Skeletal muscle tissue (tissue), 4 donors: Measurements from ENCODE around the gene CDC16. TPM values are rescaled to one million over a fixed set of nuclear protein-coding genes. Genes with fewer than 3 reads are reported as not detected.

Experiments
- H3K27ac ChIP-seq: one replicate; pipeline ENCODE4 v1.7.0; 2013; ENCODE audit warnings: mild to moderate bottlenecking, low read depth, low read length, inconsistent platforms
- H3K27me3 ChIP-seq, 3 donors: one replicate each; pipeline ENCODE4 v1.7.0; 2013; ENCODE audit warnings: low read length in 3 of 3; ENCODE audit not compliant: control insufficient read depth in 3 of 3, insufficient read depth in 3 of 3
- H3K36me3 ChIP-seq, 3 donors: one replicate each; pipeline ENCODE4 v1.7.0; 2013; ENCODE audit warnings: low read length in 3 of 3; ENCODE audit not compliant: control insufficient read depth in 3 of 3, insufficient read depth in 3 of 3
- H3K4me1 ChIP-seq, 3 donors: one replicate each; pipeline ENCODE4 v1.7.0; 2013; ENCODE audit warnings: low read length in 3 of 3, mild to moderate bottlenecking in 3 of 3; ENCODE audit not compliant: control insufficient read depth in 3 of 3, insufficient read depth in 3 of 3
- H3K4me3 ChIP-seq, 3 donors: one replicate each; pipeline ENCODE4 v1.7.0; 2013; ENCODE audit warnings: low read length in 3 of 3
- H3K9ac ChIP-seq, 3 donors: one replicate each; pipeline ENCODE4 v1.7.0; 2013; ENCODE audit warnings: low read length in 3 of 3, mild to moderate bottlenecking in 3 of 3, moderate library complexity in 2 of 3, low read depth in 1 of 3
- H3K9me3 ChIP-seq, 3 donors: one replicate each; pipeline ENCODE4 v1.7.0; 2013; ENCODE audit warnings: low read length in 3 of 3; ENCODE audit not compliant: control insufficient read depth in 3 of 3
- total RNA-seq: library from RNA; depleted of rRNA; stranded (reverse); fragments of >200 nt; gene quantifications from one replicate; pipeline ENCODE4 v1.2.3, GENCODE V29; 2014
- donor health status: Osteomylitis.

Gene CDC16
- total RNA-seq, 1 donor from 2014 or later, result 64.2 TPM

- Histone ChIP-seq H3K27ac (no peak overlapping the region), H3K36me3 (peaks cover 21 to 39% (median 34%) of the 10 kb centered on the region in 3 donors), H3K27me3 (no peaks in the 10 kb centered on the region)
Measured at GRCh38 chr13:114284680-114285079, 50.0 kb downstream of the CDC16 start.

GRCh38 chr13:114285166-114285808 is 50.6 kb downstream of the CDC16 start:
- Histone ChIP-seq H3K27me3 (no peaks in the 10 kb centered on the region), H3K27ac (no peak overlapping the region)

More at GRCh38 chr13:114284680-114285079, 50.0 kb downstream of the CDC16 start:
- Histone ChIP-seq H3K9ac (no peak overlapping the region), H3K4me3 (no peak overlapping the region), H3K4me1 (peaks cover 4 to 13% (median 8%) of the 10 kb centered on the region in 3 donors), H3K9me3 (no peaks in the 10 kb centered on the region)

GRCh38 chr13:114286808-114287207 is 52.1 kb downstream of the CDC16 start:
- Histone ChIP-seq H3K9ac (no peak overlapping the region), H3K27me3 (no peaks in the 10 kb centered on the region), H3K9me3 (no peaks in the 10 kb centered on the region), H3K4me3 (no peak overlapping the region), H3K4me1 (peaks cover 0 to 7% (median 3%) of the 10 kb centered on the region in 3 donors), H3K27ac (no peak overlapping the region), H3K36me3 (peaks cover 27 to 49% (median 40%) of the 10 kb centered on the region in 3 donors)

More at GRCh38 chr13:114285166-114285808, 50.6 kb downstream of the CDC16 start:
- Histone ChIP-seq H3K9me3 (no peaks in the 10 kb centered on the region), H3K4me3 (no peak overlapping the region), H3K9ac (no peak overlapping the region), H3K4me1 (peaks cover 4 to 13% (median 8%) of the 10 kb centered on the region in 3 donors), H3K36me3 (peaks cover 25 to 43% (median 38%) of the 10 kb centered on the region in 3 donors)

- Histone ChIP-seq H3K27me3 (no peaks in the 10 kb centered on the region), H3K9me3 (no peaks in the 10 kb centered on the region), H3K4me3 (no peak overlapping the region), H3K36me3 (peaks cover 36 to 56% (median 48%) of the 10 kb centered on the region in 3 donors), H3K4me1 (no peaks in the 10 kb centered on the region), H3K27ac (no peak overlapping the region), H3K9ac (no peak overlapping the region)
Measured at GRCh38 chr13:114288157-114288591, 53.5 kb downstream of the CDC16 start.

GRCh38 chr13:114296448-114296847 is 61.8 kb downstream of the CDC16 start:
- no peaks in the 10 kb centered on the region for H3K4me1 ChIP-seq
- H3K36me3 ChIP-seq, result peaks cover 26 to 42% (median 39%) of the 10 kb centered on the region in 3 donors

GRCh38 chr13:114296902-114297301 is 62.2 kb downstream of the CDC16 start:
- H3K4me3 ChIP-seq, result no peak overlapping the region
- no peaks in the 10 kb centered on the region for H3K4me1 ChIP-seq
- H3K27me3 ChIP-seq, result no peaks in the 10 kb centered on the region
- no peak overlapping the region for H3K9ac ChIP-seq
- H3K9me3 ChIP-seq, result no peaks in the 10 kb centered on the region
- peaks cover 27 to 43% (median 39%) of the 10 kb centered on the region in 3 donors for H3K36me3 ChIP-seq
- no peak overlapping the region for H3K27ac ChIP-seq

More at GRCh38 chr13:114296448-114296847, 61.8 kb downstream of the CDC16 start:
- H3K4me3 ChIP-seq, result no peak overlapping the region
- no peak overlapping the region for H3K27ac ChIP-seq
- no peak overlapping the region for H3K9ac ChIP-seq
- H3K27me3 ChIP-seq, result no peaks in the 10 kb centered on the region
- no peaks in the 10 kb centered on the region for H3K9me3 ChIP-seq

GRCh38 chr13:114298866-114299265 is 64.2 kb downstream of the CDC16 start:
- no peaks in the 10 kb centered on the region for H3K9me3 ChIP-seq
- no peak overlapping the region for H3K4me3 ChIP-seq
- H3K27me3 ChIP-seq, result no peaks in the 10 kb centered on the region
- no peaks in the 10 kb centered on the region for H3K4me1 ChIP-seq
- H3K9ac ChIP-seq, result no peak overlapping the region
- H3K36me3 ChIP-seq, result peaks cover 34 to 49% (median 47%) of the 10 kb centered on the region in 3 donors
- H3K27ac ChIP-seq, result no peak overlapping the region

GRCh38 chr13:114299604-114300305 is 65.1 kb downstream of the CDC16 start:
- H3K9ac ChIP-seq, result no peak overlapping the region
- H3K27me3 ChIP-seq, result no peaks in the 10 kb centered on the region
- H3K36me3 ChIP-seq, result peaks cover 38 to 57% (median 56%) of the 10 kb centered on the region in 3 donors
- H3K4me1 ChIP-seq, result no peaks in the 10 kb centered on the region
- H3K4me3 ChIP-seq, result no peak overlapping the region
- no peak overlapping the region for H3K27ac ChIP-seq
- H3K9me3 ChIP-seq, result no peaks in the 10 kb centered on the region

- Histone ChIP-seq H3K27ac (no peak overlapping the region), H3K36me3 (peaks cover 40 to 56% (median 53%) of the 10 kb centered on the region in 3 donors), H3K4me3 (no peak overlapping the region), H3K9ac (no peak overlapping the region), H3K4me1 (no peaks in the 10 kb centered on the region), H3K27me3 (no peaks in the 10 kb centered on the region), H3K9me3 (no peaks in the 10 kb centered on the region)
Measured at GRCh38 chr13:114303700-114304327, 69.1 kb downstream of the CDC16 start.
